ENCODE measurements around the gene POLG.

Gene POLG

GRCh38 chr15:89334510-89335297 is at the start of gene POLG:
Gene POLG, minus strand, starts transcription at chr15:89334824. Its CDS starts 1,070 bp downstream, at chr15:89333754.
- peak; percentile 99 for DNase-seq

GRCh38 chr15:89384176-89384604 is 49.6 kb upstream of the POLG start:
- no peak for DNase-seq

- peak; percentile 18 for DNase-seq
Measured at GRCh38 chr15:89383365-89384175, 48.9 kb upstream of the POLG start.

- no peak for DNase-seq
Measured at GRCh38 chr15:89381888-89382686, 47.5 kb upstream of the POLG start.

- DNase-seq, result no peak
Measured at GRCh38 chr15:89381331-89381730, 46.7 kb upstream of the POLG start.

- DNase-seq, result no peak
Measured at GRCh38 chr15:89379818-89380217, 45.2 kb upstream of the POLG start.

GRCh38 chr15:89379251-89379695 is 44.6 kb upstream of the POLG start:
- no peak for DNase-seq

GRCh38 chr15:89378296-89379151 is 43.9 kb upstream of the POLG start:
- peak; percentile 18 for DNase-seq

- DNase-seq, result peak; percentile 37
Measured at GRCh38 chr15:89377842-89378295, 43.2 kb upstream of the POLG start.

- no peak for DNase-seq
Measured at GRCh38 chr15:89377024-89377841, 42.6 kb upstream of the POLG start.

- DNase-seq, result no peak
Measured at GRCh38 chr15:89376388-89376787, 41.8 kb upstream of the POLG start.

GRCh38 chr15:89375093-89376005 is 40.7 kb upstream of the POLG start:
- DNase-seq, result no peak

- DNase-seq, result no peak
Measured at GRCh38 chr15:89374086-89374981, 39.7 kb upstream of the POLG start.

- no peak for DNase-seq
Measured at GRCh38 chr15:89372069-89372935, 37.7 kb upstream of the POLG start.

GRCh38 chr15:89371228-89372044 is 36.8 kb upstream of the POLG start:
- DNase-seq, result no peak

- DNase-seq, result no peak
Measured at GRCh38 chr15:89370978-89371227, 36.3 kb upstream of the POLG start.
